WTC11 (cell line): ENCODE results near the gene TGIF1. TPM values are rescaled to one million over a fixed set of nuclear protein-coding genes. Genes with fewer than 3 reads are reported as not detected.

ENCODE experiments used
- AR ChIP-seq: fragments of 250-450 bp; sonication (Bioruptor Pico); IDR thresholded peaks from 2 replicates; pipeline ENCODE4 v1.9.0; 2021; ENCODE audit warnings: mild to moderate bottlenecking
- ATF1 ChIP-seq: sonication (generic); formaldehyde crosslinking; IDR thresholded peaks from 2 replicates; pipeline ENCODE4 v1.8.1; 2023; ENCODE audit warnings: mild to moderate bottlenecking, moderate library complexity, missing genetic modification reagents
- ATF6 ChIP-seq: sonication (generic); formaldehyde crosslinking; IDR thresholded peaks from 2 replicates; pipeline ENCODE4 v1.8.1; 2023; ENCODE audit warnings: mild to moderate bottlenecking, missing genetic modification reagents
- CBFB ChIP-seq: sonication (generic); formaldehyde crosslinking; IDR thresholded peaks from 2 replicates; pipeline ENCODE4 v1.8.1; 2022; ENCODE audit warnings: mild to moderate bottlenecking, low read depth, missing genetic modification reagents
- E2F1 ChIP-seq: sonication (generic); formaldehyde crosslinking; IDR thresholded peaks from 2 replicates; pipeline ENCODE4 v1.8.0; 2022; ENCODE audit warnings: mild to moderate bottlenecking, missing genetic modification reagents
- FOXK1 ChIP-seq: sonication (generic); formaldehyde crosslinking; IDR thresholded peaks from 2 replicates; pipeline ENCODE4 v1.8.0; 2022; ENCODE audit warnings: mild to moderate bottlenecking, moderate library complexity, missing genetic modification reagents
- FOXP1 ChIP-seq: sonication (generic); formaldehyde crosslinking; IDR thresholded peaks from 2 replicates; pipeline ENCODE4 v1.8.0; 2022; ENCODE audit warnings: missing genetic modification reagents, mild to moderate bottlenecking, moderate library complexity, borderline replicate concordance
- GRHL2 ChIP-seq: fragments of 250-450 bp; sonication (Bioruptor Pico); IDR thresholded peaks from 2 replicates; pipeline ENCODE4 v1.8.0; 2022; ENCODE audit warnings: mild to moderate bottlenecking, moderate library complexity; ENCODE audit not compliant: insufficient replicate concordance, severe bottlenecking
- GTF2I ChIP-seq: fragments of 250-450 bp; sonication (Bioruptor Pico); conservative IDR thresholded peaks from 2 replicates; pipeline ENCODE4 v1.4.0; 2021; ENCODE audit warnings: mild to moderate bottlenecking
- IRF1 ChIP-seq: sonication (generic); formaldehyde crosslinking; IDR thresholded peaks from 2 replicates; pipeline ENCODE4 v1.8.0; 2023; ENCODE audit warnings: missing genetic modification reagents
- MAX ChIP-seq: sonication (generic); formaldehyde crosslinking; IDR thresholded peaks from 2 replicates; pipeline ENCODE4 v1.8.0; 2022; ENCODE audit warnings: mild to moderate bottlenecking, missing genetic modification reagents
- MXD4 ChIP-seq: fragments of 250-450 bp; sonication (Bioruptor Pico); IDR thresholded peaks from 2 replicates; pipeline ENCODE4 v1.8.0; 2021; ENCODE audit warnings: mild to moderate bottlenecking, moderate library complexity, borderline replicate concordance
- NFE2L1 ChIP-seq: sonication (generic); formaldehyde crosslinking; IDR thresholded peaks from 2 replicates; pipeline ENCODE4 v1.8.1; 2023; ENCODE audit warnings: missing genetic modification reagents
- NR1H2 ChIP-seq: sonication (generic); formaldehyde crosslinking; IDR thresholded peaks from 2 replicates; pipeline ENCODE4 v1.9.0; 2021; ENCODE audit warnings: mild to moderate bottlenecking, moderate library complexity, missing genetic modification reagents
- NR2C2 ChIP-seq: sonication (generic); formaldehyde crosslinking; IDR thresholded peaks from 2 replicates; pipeline ENCODE4 v1.8.0; 2022; ENCODE audit warnings: mild to moderate bottlenecking, missing genetic modification reagents
- STAT6 ChIP-seq: sonication (generic); formaldehyde crosslinking; conservative IDR thresholded peaks from 2 replicates; pipeline ENCODE4 v1.8.1; 2023; ENCODE audit warnings: mild to moderate bottlenecking, low read depth, missing genetic modification reagents, moderate library complexity
- TEAD1 ChIP-seq: sonication (generic); formaldehyde crosslinking; IDR thresholded peaks from 2 replicates; pipeline ENCODE4 v1.8.0; 2022; ENCODE audit warnings: mild to moderate bottlenecking, missing genetic modification reagents
- TP53 ChIP-seq: sonication (generic); formaldehyde crosslinking; IDR thresholded peaks from 2 replicates; pipeline ENCODE4 v1.8.1; 2023; ENCODE audit warnings: mild to moderate bottlenecking, missing genetic modification reagents
- ZNF219 ChIP-seq: sonication (generic); formaldehyde crosslinking; IDR thresholded peaks from 2 replicates; pipeline ENCODE4 v1.8.0; 2023; ENCODE audit warnings: missing genetic modification reagents, mild to moderate bottlenecking, borderline replicate concordance
- ZNF416 ChIP-seq: fragments of 250-450 bp; sonication (Bioruptor Pico); IDR thresholded peaks from 2 replicates; pipeline ENCODE4 v1.9.0; 2021; ENCODE audit warnings: mild to moderate bottlenecking, inconsistent platforms
- ZNF425 ChIP-seq: fragments of 250-450 bp; sonication (Bioruptor Pico); conservative IDR thresholded peaks from 2 replicates; pipeline ENCODE4 v1.9.0; 2021; ENCODE audit warnings: mild to moderate bottlenecking
- ZNF512 ChIP-seq: sonication (generic); formaldehyde crosslinking; IDR thresholded peaks from 2 replicates; pipeline ENCODE4 v1.8.1; 2022; ENCODE audit warnings: missing genetic modification reagents, borderline replicate concordance
- total RNA-seq: library from RNA; stranded (reverse); gene quantifications from 3 replicates; pipeline ENCODE4 v1.2.3, GENCODE V29; 2021

TGIF1 gene
- total RNA-seq, 1 experiment from 2014 or later: 206 TPM

GRCh38 chr18:3447895-3448837 is 1.8 kb upstream of the TGIF1 start (continued):
- 0 out of 2 replicates have a peak, but pooled peaks have one; percentile 45 for TF ChIP-seq NFE2L1 (CRISPR knock-in tag)
- TF ChIP-seq FOXP1: peak; percentile 84; the same call in 1 of the 2 replicates
- no peak for TF ChIP-seq ZNF219
- peak; percentile 40; the same call in 1 of the 2 replicates for TF ChIP-seq MAX
- TF ChIP-seq FOXK1 (CRISPR knock-in tag): peak; percentile 77; the same call in 1 of the 2 replicates
- TF ChIP-seq NR2C2 (CRISPR knock-in tag): no peak
- no peak for TF ChIP-seq TP53 (CRISPR knock-in tag)
- no peak for TF ChIP-seq ZNF512 (CRISPR knock-in tag)
- TF ChIP-seq GTF2I (CRISPR knock-in tag): no peak
- TF ChIP-seq GRHL2: no peak
- TF ChIP-seq ATF6: no peak
- no peak for TF ChIP-seq ZNF416 (CRISPR knock-in tag)
- TF ChIP-seq ZNF425: no peak
- no peak for TF ChIP-seq MXD4 (CRISPR knock-in tag)
- peak; percentile 73 for TF ChIP-seq E2F1 (CRISPR knock-in tag)
- no peak for TF ChIP-seq ATF1
- no peak for TF ChIP-seq AR (CRISPR knock-in tag)
- no peak for TF ChIP-seq STAT6 (CRISPR knock-in tag)
- TF ChIP-seq TEAD1: no peak; the same call in 1 of the 2 replicates
- no peak for TF ChIP-seq IRF1 (CRISPR knock-in tag)
- TF ChIP-seq CBFB (CRISPR knock-in tag): no peak
- no peak for TF ChIP-seq NR1H2
